GM21737 (cell line): ENCODE data around the gene NFKBIE.

Experiments
- ATAC-seq: cut with Tn5 transposase; IDR thresholded peaks from one replicate; pipeline ENCODE4 v1.9.1; 2021; ENCODE audit warnings: mild to moderate bottlenecking, moderate library complexity; ENCODE audit not compliant: unreplicated experiment

NFKBIE gene

DNA sequence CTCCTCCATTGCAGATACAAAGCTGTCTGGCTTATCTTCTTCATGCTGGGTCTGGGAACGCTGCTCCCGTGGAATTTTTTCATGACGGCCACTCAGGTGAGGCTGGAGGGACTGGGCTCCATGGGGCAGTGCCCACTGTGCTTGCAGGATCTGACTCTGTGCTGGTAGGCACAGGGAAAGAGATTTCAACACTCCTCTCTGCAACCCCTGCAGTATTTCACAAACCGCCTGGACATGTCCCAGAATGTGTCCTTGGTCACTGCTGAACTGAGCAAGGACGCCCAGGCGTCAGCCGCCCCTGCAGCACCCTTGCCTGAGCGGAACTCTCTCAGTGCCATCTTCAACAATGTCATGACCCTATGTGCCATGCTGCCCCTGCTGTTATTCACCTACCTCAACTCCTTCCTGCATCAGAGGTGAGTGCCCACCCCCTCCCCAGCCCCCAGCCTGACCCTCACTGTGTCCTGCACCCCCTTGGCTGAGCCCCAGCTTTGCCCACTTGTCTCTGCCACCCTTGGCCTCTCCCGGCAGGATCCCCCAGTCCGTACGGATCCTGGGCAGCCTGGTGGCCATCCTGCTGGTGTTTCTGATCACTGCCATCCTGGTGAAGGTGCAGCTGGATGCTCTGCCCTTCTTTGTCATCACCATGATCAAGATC lies 35.8 kb downstream of the NFKBIE start:
- ATAC-seq: no peak

GRCh38 chr6:44228836-44229235 lies 36.5 kb downstream of the NFKBIE start:
- ATAC-seq: no peak

DNA sequence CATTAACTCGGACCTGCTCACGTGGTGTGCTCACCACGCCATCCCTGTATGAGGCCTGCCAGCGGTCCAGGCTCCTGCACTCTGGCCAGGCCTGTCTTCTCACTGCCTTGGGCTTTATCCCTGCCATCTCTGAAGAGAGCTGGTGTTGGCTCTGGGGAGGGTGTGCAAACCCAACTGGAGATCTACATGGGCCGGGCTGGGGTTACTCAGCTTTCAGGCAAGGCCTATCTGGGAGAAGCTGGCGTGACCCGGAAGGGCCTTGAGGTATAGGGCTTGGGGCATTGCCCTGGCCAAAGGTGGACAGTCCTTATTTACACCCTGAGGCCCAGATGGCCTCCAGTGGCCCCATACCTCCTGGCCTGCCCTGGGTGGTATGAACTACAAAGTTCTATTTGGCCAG lies 36.9 kb downstream of the NFKBIE start:
- no peak for ATAC-seq

- no peak for ATAC-seq
These were observed 37.3 kb downstream of the NFKBIE start for GRCh38 chr6:44228031-44228430.

DNA sequence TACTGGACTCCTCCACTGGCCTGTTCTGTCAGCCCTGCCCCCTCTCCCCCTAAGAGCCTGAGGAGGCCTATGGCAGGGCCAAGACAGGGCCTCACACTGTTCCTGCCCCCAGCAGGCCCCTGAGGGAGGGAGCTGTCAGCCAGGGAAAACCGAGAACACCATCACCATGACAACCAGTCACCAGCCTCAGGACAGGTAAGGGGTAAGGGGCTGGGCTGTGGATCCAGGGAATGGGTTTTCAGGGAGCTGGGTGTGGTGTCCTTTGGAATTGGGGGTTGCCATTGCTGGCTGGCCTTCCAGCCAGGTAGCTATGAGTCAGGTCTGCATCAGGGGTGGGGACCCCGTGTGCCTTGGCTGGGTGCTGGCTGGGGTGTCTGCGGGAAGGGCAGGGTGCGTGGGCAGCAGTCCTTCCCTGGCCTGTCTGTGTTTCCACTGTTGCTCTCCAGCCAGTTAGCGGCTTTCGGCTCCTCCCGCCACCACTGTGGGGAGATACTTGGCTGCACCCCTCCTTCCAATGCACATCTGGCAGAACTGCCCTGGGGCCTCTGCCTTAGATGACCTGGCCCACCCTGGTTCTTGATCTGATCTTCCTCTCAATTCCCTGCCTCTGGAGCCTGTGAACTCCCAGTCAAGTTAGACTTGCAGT lies 38.1 kb downstream of the NFKBIE start:
- no peak for ATAC-seq

GRCh38 chr6:44226368-44227147 lies 38.8 kb downstream of the NFKBIE start:
- ATAC-seq: no peak

GRCh38 chr6:44225579-44226325 lies 39.6 kb downstream of the NFKBIE start:
- no peak for ATAC-seq

GRCh38 chr6:44224965-44225305 lies 40.4 kb downstream of the NFKBIE start:
- no peak for ATAC-seq

GRCh38 chr6:44224029-44224964 lies 41.1 kb downstream of the NFKBIE start:
- peak; percentile 21 for ATAC-seq

- peak; percentile 46 for ATAC-seq
These were observed 41.9 kb downstream of the NFKBIE start, which contains the start of gene SLC29A1 for GRCh38 chr6:44223319-44224028. SLC29A1 (plus strand) TSS chr6:44223595; CDS start chr6:44227314, 3,719 bp downstream.

DNA sequence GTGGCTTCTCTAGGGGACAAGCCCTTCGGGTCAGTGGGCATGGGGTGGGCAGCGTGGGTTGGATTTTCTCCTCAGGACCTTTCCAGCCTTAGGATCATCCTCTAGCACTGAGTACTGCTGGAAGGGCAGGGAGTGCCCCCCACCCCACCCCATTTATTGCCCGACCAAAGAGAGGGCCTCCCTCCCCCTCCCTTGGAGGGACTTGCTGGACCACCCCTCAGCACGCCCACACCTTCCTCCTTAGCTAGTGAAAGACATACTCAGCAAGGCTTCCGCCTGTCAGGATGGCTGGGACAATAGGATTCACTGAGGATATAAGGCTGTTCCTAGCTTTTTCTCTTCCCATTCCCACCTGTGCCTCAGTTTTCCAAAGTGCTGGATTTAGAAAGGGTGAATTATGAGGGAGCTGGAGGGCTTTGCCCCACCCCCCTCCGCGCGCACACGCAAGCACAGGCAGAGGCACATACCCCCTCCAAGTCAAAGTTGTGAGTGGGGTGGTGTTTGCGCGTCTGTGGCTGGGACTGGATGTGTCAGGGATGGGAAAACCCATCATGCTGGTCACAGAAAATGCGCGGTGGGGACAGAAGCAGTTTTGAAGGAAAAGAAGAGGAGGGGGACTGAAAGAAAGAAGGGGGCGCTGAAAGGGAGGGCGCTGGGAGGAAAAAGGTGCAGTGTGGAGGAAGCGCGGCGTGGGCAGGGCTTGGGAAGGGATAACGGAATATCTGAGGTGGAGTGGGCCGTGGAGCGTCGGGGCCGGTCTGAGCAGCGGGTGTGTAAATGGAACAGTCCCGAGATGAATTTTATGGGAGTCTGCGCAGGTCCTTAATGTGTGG lies 42.6 kb downstream of the NFKBIE start:
- peak; percentile 3 for ATAC-seq

DNA sequence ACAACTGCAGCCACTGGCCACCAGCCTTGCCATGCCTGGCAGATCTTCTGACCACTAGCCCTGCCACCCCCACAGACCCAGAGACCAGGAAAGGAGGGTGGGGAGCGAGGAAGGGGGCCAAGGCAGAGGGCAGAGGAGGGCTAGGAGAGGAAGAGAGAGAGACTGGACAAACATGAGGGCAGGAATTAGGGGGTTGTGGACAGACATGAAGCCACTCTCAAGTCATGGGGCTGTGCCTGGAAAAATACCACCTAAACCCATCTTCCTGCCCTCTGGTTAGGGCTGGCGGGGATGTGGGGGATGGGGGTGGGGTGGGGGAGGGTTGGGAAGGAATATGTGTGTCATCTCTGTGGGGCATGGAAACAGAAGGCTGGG lies 43.4 kb downstream of the NFKBIE start:
- ATAC-seq: no peak

GRCh38 chr6:44221291-44221960 lies 43.9 kb downstream of the NFKBIE start:
- ATAC-seq: no peak

DNA sequence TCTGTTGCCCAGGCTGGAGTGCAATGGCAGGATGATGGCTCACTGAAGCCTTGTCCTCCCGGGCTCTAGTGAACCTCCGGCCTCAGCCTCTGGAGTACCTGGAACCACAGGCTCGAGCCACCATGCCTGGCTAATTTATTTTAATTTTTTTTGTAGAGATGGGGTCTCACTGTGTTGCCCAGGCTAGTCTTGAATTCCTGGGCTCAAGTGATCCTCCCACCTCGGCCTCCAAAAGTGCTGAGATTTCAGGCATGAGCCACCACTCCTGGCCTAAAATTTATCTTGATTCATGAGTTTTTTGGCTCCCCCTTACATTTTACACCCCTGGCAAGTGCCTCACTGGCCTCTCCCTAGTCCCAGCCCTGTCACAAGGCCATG lies 44.4 kb downstream of the NFKBIE start:
- no peak for ATAC-seq

- no peak for ATAC-seq
These were observed 45.3 kb downstream of the NFKBIE start for GRCh38 chr6:44219815-44220784.

GRCh38 chr6:44219053-44219814 lies 46.1 kb downstream of the NFKBIE start:
- ATAC-seq: peak; percentile 42
